GM19240 (cell line): ENCODE measurements around the gene ITFG2.

ENCODE experiments used
- DNase-seq: peaks from one replicate; pipeline ENCODE4 v3.0.0; 2011; ENCODE audit warnings: low spot score; ENCODE audit not compliant: insufficient read length

The ITFG2 gene

GRCh38 chr12:2829275-2829674 is 16.8 kb downstream of the ITFG2 start:
- no peak for DNase-seq

DNA sequence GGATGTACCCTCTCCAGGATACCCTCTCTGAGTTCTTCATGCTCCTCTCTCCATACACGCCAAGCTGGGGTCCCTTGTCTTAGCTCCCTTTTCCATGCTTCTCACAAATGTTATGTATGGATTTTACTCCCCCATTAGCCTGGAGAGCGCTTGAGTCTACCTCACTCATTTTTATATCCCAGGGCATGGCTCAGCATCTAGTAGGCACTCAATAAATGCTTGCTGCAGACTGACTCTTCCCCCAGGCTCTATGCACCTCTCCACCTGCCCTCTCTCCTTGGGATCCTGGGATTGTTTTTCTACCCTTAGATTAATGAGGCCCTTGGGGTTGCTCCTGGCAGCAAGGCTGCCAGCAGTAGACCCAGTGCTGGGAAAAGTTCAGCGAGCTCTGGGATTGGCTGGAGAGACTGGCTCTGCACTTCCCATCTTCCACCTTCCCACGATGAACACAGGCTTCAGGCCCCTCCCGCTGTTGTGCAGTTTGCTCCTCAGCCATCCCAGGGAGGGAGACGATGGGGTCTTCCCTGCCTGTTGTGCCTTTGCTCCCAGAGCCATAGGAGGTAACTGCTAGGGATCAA is 20.2 kb downstream of the ITFG2 start:
- DNase-seq = no peak

- DNase-seq = no peak
These were observed 20.9 kb downstream of the ITFG2 start for GRCh38 chr12:2833327-2833726.

DNA sequence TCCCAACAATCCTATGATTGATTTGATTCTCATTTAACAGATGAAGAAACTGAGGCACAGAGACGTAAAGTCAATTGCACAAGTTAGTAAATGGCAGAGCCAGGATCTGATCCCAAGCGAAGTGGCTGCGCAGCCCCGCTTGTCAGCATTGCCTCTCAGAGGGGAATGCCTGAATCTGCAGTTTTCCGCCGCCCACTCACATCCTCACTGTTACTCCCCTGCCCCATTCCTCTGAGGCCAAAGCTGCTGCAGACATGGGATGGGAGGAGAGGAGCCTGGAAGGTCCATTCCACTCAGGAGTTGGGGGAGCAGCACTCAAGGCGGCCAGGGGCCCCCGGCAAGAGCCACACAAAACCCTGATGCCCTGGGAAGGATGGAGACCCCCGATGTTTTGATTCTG is 21.3 kb downstream of the ITFG2 start:
- no peak for DNase-seq

DNA sequence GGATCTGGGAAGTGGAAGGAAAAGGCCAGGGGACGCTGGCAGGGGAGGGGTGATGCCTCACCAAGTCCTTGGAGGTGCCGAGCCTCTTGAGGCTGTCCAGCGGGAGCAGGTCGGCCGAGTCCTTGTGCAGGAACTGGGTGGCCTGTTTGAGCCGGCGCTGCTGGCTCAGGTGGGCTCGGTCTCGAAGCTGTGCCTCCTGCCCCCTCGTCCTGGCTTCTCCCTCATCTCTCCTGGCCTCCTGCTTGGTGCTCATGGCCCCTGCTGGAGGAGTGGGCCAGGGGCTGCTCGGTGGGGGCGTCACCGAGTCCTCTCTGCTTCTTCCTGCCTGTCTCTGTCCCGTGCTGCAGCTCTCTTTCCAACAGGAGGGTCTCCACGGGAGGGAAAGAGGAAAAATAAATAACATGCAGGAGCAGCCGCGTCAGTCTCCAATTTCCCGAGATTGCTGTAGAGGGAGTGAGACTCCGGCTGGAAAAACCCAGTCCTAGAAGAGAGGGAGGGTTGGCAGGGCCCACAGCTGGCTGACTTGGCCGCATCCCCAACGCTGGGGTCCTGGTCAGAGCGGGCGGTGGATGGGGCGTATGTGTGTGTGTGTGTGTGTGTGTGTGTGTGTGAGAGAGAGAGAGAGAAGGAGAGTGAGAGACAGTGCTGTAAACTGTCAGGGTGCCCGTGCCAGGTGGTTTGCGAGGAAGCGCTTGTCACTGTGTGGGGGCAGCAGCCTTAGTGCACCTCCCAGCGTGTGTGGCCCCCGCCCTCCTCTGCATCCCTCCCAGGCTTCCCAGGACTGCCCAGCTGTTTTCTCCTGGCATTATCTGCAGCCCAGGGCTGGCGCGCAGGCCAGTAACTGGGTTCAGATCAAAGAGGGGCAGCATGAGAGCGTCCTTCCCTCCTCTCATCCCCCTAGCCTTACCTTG is 22.4 kb downstream of the ITFG2 start, which contains the start of gene NRIP2:
NRIP2 (minus strand) TSS at position 455 of the 911 bp plus-strand sequence; CDS start at position 403, 52 bp downstream.
- DNase-seq = no peak

DNA sequence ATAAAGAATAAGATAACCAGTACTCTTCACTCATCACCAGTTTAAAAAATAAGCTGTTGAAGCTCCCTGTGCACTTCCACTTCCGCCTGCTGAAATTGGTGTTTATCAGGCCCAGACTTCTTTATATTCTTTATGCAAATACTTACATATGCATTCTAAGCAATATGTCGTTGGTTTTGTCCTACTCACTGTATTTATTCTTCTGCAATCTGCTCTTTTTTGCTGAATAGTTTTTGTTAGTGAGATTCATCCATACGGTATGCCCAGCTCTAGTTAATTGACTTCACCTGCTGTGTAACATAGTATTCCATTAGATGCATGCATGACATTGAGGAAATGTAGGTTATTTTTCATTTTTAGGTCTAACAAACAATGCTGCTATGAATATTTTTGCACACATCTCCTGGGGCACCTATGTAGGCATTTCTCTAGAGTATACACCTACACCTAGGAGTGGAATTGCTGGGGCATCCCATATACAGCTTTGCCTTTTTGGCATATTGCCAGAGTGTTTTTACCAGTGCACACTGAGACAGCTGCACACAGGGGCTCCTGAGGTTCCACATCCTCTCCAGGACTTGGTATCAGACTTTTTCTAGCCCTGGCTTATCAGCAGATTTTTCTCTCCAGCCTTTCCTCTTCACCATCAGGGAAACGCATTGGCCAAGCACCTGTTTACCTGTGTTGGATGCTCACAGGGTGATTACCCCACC is 23.4 kb downstream of the ITFG2 start:
- no peak for DNase-seq

DNA sequence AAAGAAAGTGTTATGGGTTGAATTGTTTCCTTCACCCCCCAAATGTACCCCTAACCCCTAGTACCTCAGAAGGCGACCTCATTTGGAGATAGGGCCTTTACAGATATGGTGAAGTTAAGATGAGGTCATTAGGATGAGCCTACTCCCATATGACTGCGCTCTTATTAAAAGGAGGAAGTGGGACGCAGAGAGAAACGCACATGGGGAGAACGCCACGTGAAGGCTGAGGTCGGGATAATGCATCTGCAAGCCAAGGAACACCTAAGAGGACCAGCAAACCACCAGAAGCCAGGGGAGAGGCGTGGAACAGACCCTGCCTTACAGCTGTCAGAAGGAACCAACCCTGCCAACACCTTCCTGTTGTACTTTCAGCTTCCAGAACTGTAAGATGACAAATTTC is 24.1 kb downstream of the ITFG2 start:
- DNase-seq = no peak

- DNase-seq = no peak
These were observed 28.7 kb downstream of the ITFG2 start for GRCh38 chr12:2841056-2841650.

GRCh38 chr12:2842948-2843347 is 30.5 kb downstream of the ITFG2 start:
- DNase-seq = no peak

DNA sequence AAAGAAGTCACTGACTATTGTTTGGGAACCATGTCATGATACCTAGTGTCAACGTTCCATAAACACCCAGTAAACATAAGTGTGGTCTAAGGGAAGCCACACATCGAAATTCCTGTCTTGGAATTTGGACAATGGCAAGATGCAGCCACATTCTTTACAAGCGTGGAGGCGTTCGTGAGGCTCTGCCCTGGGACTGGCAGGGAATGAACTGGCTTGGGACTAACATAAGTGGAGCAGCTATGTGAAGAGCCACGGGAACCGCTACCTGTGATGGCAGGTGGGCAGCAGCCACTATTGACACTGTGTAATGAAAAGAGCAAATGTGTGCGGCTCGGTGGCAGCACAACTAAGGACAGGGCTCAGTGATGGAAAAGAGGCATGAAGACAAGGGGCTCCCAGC is 32.3 kb downstream of the ITFG2 start:
- no peak for DNase-seq

- DNase-seq = no peak
These were observed 32.8 kb downstream of the ITFG2 start for GRCh38 chr12:2845280-2845679.

DNA sequence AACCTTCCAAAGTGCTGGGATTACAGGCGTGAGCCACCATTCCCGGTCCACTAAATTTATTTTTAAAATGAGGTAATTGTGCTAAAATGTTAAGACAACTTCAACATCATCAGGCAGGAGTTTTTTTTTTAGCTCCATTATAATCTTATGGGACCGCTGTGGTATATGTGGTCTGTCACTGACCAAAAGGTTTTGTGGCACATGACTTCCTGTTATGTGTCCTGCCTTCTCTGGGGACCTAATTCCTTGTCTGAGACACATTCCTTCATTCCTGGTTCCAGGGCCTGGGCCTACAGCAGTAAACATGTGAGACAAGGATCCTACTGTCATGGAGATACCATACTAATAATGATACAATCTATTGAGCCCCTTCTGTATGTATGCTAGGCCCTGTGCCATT is 39.5 kb downstream of the ITFG2 start:
- no peak for DNase-seq

GRCh38 chr12:2853626-2854025 is 41.2 kb downstream of the ITFG2 start:
- DNase-seq = peak; percentile 23

DNA sequence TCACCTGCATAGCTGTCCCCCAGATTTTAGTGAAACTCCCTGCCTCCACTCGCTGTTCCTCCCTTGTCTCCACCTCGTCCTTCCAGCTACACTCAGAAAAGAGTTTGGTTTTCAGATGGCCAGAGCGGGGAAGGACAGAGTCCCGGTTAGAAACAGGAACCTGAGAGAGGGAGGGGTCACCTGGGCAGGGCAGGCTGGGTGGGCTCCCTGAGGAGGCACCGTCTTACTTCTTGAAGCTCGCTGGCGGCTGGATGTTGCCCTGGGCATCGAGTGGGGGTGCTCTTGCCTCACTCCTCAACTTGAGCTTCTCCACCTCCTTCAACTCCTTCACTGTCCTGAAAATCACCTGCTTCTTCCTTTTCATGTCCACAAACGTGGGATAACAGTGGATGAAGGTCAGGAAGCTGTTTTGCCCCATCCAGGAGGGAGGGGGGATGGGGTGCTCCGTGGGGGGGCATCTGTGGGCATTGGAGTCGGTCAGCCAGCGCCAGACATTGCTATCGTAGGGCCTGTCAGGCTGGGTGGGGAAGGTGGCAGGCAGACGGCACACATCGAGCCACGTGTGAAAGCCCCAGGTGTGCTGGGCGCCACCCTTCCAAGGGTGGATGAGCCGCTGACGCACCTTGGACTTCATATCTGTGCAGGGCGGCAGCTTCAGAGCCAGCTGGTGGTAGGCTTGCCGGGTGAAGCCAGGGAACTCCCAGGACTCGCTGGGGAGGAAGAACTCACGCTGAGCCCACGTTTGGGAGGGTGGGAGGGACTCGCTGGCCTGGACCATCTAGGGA is 42.4 kb downstream of the ITFG2 start:
- DNase-seq = no peak

DNA sequence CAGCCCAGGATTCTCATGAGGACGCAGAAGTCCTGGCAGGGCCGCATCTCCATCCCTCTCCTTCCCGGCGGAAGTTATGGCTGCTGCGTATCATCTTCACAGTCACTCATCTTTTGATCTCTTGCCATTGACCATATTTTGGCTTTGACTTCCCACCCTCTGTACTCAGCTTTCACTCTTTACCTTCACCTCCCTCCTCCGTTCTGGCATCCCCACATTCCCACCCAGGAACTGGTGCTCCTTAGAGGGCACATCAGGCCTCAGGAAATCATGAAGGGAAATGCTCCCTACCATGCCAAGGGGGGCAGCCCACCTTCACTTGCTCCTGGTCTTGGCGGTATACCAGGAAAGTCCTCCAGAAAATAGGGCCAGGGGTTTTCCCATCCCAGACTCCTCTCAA is 43.1 kb downstream of the ITFG2 start:
- no peak for DNase-seq

GRCh38 chr12:2856051-2856450 is 43.6 kb downstream of the ITFG2 start:
- no peak for DNase-seq

GRCh38 chr12:2857021-2857431 is 44.6 kb downstream of the ITFG2 start, which contains the start of gene TEX52:
Gene TEX52, minus strand, starts transcription at chr12:2857039. Its CDS starts 13 bp downstream, at chr12:2857026.
- no peak for DNase-seq

DNA sequence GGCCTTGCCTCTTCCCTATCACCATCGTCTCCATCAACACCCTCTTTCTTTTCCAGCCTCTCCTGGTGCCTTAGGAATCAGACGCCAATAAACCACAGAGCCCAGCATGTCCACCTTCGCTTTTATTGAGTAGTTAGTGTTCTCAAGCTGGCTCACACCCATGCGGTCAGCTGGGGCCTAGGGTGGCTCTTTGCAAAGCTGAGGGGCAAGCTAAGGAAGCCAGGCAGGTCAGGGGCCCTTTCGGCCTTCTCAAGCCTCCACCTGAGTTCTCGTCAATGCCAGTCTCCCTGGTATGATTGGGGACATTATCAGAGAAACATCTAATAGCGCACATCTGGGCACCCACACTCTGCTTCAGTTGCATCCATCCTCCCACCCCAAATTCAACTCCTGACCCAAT is 45.1 kb downstream of the ITFG2 start:
- DNase-seq = no peak

DNA sequence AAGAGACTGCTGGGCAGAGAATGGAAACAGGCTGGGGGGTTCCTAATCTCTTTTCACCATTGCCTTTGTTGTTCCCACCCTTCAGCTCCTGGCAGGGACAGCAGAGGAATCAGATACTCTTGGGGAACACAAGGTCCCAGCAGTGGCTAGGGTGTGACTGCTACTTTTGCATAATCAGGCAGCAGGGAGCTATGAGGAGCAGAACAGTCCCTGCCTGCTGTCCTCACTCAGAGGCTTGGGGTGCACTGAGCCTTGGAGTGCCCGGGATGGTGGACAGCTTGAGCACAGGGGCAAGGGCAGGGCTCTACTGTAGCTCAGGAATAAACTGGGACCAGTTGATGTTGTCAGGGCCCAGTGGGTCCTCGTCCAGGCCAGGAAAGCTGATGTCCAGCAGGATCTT is 45.9 kb downstream of the ITFG2 start:
- DNase-seq = no peak

GRCh38 chr12:2858944-2859421 is 46.5 kb downstream of the ITFG2 start:
- DNase-seq = no peak

- DNase-seq = no peak
These were observed 47.7 kb downstream of the ITFG2 start for GRCh38 chr12:2860170-2860569.
